ENCODE data around the gene ZBP1. TPM values are rescaled to one million over a fixed set of nuclear protein-coding genes. Genes with fewer than 3 reads are reported as not detected.

The ZBP1 gene
- total RNA-seq, 1 experiment from 2014 or later, result not detected

GRCh38 chr20:57588596-57588995, 31.6 kb downstream of the ZBP1 start:
- no peak overlapping the region for H3K4me2 ChIP-seq
- no peaks in the 10 kb centered on the region for H3K9me3 ChIP-seq (ENCODE audit: insufficient read depth, low read depth)
- TF ChIP-seq CTCF (conservative IDR thresholded peaks at IDR 0.05) (no peak), EZH2 (IDR thresholded peaks at IDR 0.05; ENCODE audit: low read depth) (no peak)
- ChIA-PET POLR2A (ENCODE audit: unreplicated experiment) (no interaction called here), CTCF (no interaction called here)
- H4K20me1 ChIP-seq (ENCODE audit: insufficient read depth), result no peaks in the 10 kb centered on the region
- no peaks in the 10 kb centered on the region for H3K79me2 ChIP-seq (ENCODE audit: low read depth)
- no peak overlapping the region for H3K4me3 ChIP-seq
- H3K4me1 ChIP-seq (replicated peaks; ENCODE audit: insufficient read depth), result no peaks in the 10 kb centered on the region
- no peak overlapping the region for H2AFZ ChIP-seq
- no peak overlapping the region for H3K27ac ChIP-seq
- DNase-seq, result no peak
- H3F3A ChIP-seq (ENCODE audit: insufficient read depth, low read depth), result no peaks in the 10 kb centered on the region
- H3K27me3 ChIP-seq (ENCODE audit: insufficient read depth, low read depth), result peaks cover 77% of the 10 kb centered on the region
- intact Hi-C loops (cut with micrococcal nuclease; ENCODE audit: unreplicated experiment), result no loop called here
- H3K36me3 ChIP-seq (ENCODE audit: low read depth), result no peaks in the 10 kb centered on the region
- H3K9me2 ChIP-seq (ENCODE audit: insufficient read depth), result no peaks in the 10 kb centered on the region
- no TSS peak for BruUV-seq (replicated peaks)

GRCh38 chr20:57587989-57588377, 32.2 kb downstream of the ZBP1 start:
- Histone ChIP-seq H3K9me2 (ENCODE audit: insufficient read depth) (no peaks in the 10 kb centered on the region), H3K79me2 (ENCODE audit: low read depth) (no peaks in the 10 kb centered on the region), H4K20me1 (ENCODE audit: insufficient read depth) (no peaks in the 10 kb centered on the region), H3K9me3 (ENCODE audit: insufficient read depth, low read depth) (no peaks in the 10 kb centered on the region), H3F3A (ENCODE audit: insufficient read depth, low read depth) (no peaks in the 10 kb centered on the region), H3K27ac (no peak overlapping the region), H3K4me3 (no peak overlapping the region), H2AFZ (no peak overlapping the region), H3K27me3 (ENCODE audit: insufficient read depth, low read depth) (peaks cover 79% of the 10 kb centered on the region), H3K4me2 (no peak overlapping the region), H3K36me3 (ENCODE audit: low read depth) (no peaks in the 10 kb centered on the region), H3K4me1 (replicated peaks; ENCODE audit: insufficient read depth) (no peaks in the 10 kb centered on the region)
- no peak for DNase-seq
- no TSS peak for BruUV-seq (replicated peaks)
- ChIA-PET POLR2A (ENCODE audit: unreplicated experiment) (no interaction called here), CTCF (no interaction called here)
- TF ChIP-seq EZH2 (IDR thresholded peaks at IDR 0.05; ENCODE audit: low read depth), result no peak
- no peak for TF ChIP-seq CTCF (conservative IDR thresholded peaks at IDR 0.05)
- intact Hi-C loops (cut with micrococcal nuclease; ENCODE audit: unreplicated experiment), result no loop called here

GRCh38 chr20:57587278-57587988, 32.8 kb downstream of the ZBP1 start:
- ChIA-PET CTCF (no interaction called here), POLR2A (ENCODE audit: unreplicated experiment) (no interaction called here)
- Histone ChIP-seq H2AFZ (no peak overlapping the region), H3K4me1 (replicated peaks; ENCODE audit: insufficient read depth) (no peaks in the 10 kb centered on the region), H3K4me2 (no peak overlapping the region), H3K9me2 (ENCODE audit: insufficient read depth) (no peaks in the 10 kb centered on the region), H3K36me3 (ENCODE audit: low read depth) (no peaks in the 10 kb centered on the region), H3K27me3 (ENCODE audit: insufficient read depth, low read depth) (peaks cover 85% of the 10 kb centered on the region), H4K20me1 (ENCODE audit: insufficient read depth) (no peaks in the 10 kb centered on the region), H3K79me2 (ENCODE audit: low read depth) (no peaks in the 10 kb centered on the region), H3F3A (ENCODE audit: insufficient read depth, low read depth) (0 out of 2 replicates have a peak, but pooled peaks cover 3% of the 10 kb centered on the region), H3K9me3 (ENCODE audit: insufficient read depth, low read depth) (no peaks in the 10 kb centered on the region), H3K4me3 (no peak overlapping the region), H3K27ac (no peak overlapping the region)
- DNase-seq, result no peak
- no TSS peak for BruUV-seq (replicated peaks)
- TF ChIP-seq CTCF (conservative IDR thresholded peaks at IDR 0.05) (no peak), EZH2 (IDR thresholded peaks at IDR 0.05; ENCODE audit: low read depth) (no peak)
- intact Hi-C loops (cut with micrococcal nuclease; ENCODE audit: unreplicated experiment), result no loop called here

Measured in PC-9 (cell line).